A549 treated with Hydrocortisone at 1 μM for 4 hours (cell line): ENCODE data around the gene OR51I1. TPM values are rescaled to one million over a fixed set of nuclear protein-coding genes. Genes with fewer than 3 reads are reported as not detected.

Source experiments
- total RNA-seq: library from RNA; stranded (reverse); fragments of 200-300 nt; extraction: Qiagen RNA extraction; gene quantifications from 5 replicates; pipeline ENCODE4 v1.2.3, GENCODE V29; 2022

The OR51I1 gene
- not detected in 5 replicates for total RNA-seq

GRCh38 chr11:5441414-5441813 lies at the start of gene OR51I1:
Gene OR51I1, minus strand, starts transcription at chr11:5441514. Its CDS starts 0 bp downstream, at chr11:5441514.

GRCh38 chr11:5488385-5488784 lies 47.1 kb upstream of the OR51I1 start, which contains the start of gene OR52D1:
Gene OR52D1, plus strand, starts transcription at chr11:5488685. Its CDS starts 22 bp downstream, at chr11:5488707.

GRCh38 chr11:5449023-5449422 lies 7.7 kb upstream of the OR51I1 start, which contains the start of gene OR51I2:
Gene OR51I2, plus strand, starts transcription at chr11:5449323. Its CDS starts 4,166 bp downstream, at chr11:5453489.

GRCh38 chr11:5421811-5422210 lies 19.5 kb downstream of the OR51I1 start, which contains the start of gene OR51Q1:
Gene OR51Q1, plus strand, starts transcription at chr11:5422111. Its CDS starts 90 bp downstream, at chr11:5422201.

Other genes with a start within 250 kb of the OR51I1 start
- gene OR51V1, start 240.8 kb downstream of the OR51I1 start, total RNA-seq, result not detected in 5 replicates
- not detected in 5 replicates for gene HBB, start 214.4 kb downstream of the OR51I1 start, total RNA-seq
- gene HBD, start 207.0 kb downstream of the OR51I1 start, total RNA-seq, result not detected in 5 replicates
- gene HBG1, start 191.7 kb downstream of the OR51I1 start, total RNA-seq, result not detected in 5 replicates
- not detected in 5 replicates for gene HBG2, start 186.7 kb downstream of the OR51I1 start, total RNA-seq
- gene HBE1, start 171.6 kb downstream of the OR51I1 start, total RNA-seq, result 0.16 TPM in 1 of 5 replicates, not detected in the others
- gene OR51B4, start 139.6 kb downstream of the OR51I1 start, total RNA-seq, result not detected in 5 replicates
- gene OR51B2, start 117.2 kb downstream of the OR51I1 start, total RNA-seq, result not detected in 5 replicates
- not detected in 5 replicates for gene OR51B5, start 98.0 kb downstream of the OR51I1 start, total RNA-seq
- not detected in 5 replicates for gene OR51B6, start 90.0 kb downstream of the OR51I1 start, total RNA-seq
- not detected in 5 replicates for gene OR51M1, start 57.7 kb downstream of the OR51I1 start, total RNA-seq
- not detected in 5 replicates for gene OR51Q1, start 19.4 kb downstream of the OR51I1 start, total RNA-seq
- not detected in 5 replicates for gene OR51I2, start 7.8 kb upstream of the OR51I1 start, total RNA-seq
- not detected in 5 replicates for gene OR52D1, start 47.2 kb upstream of the OR51I1 start, total RNA-seq
- gene UBQLN3, start 68.4 kb upstream of the OR51I1 start, total RNA-seq, result not detected in 5 replicates
- not detected in 5 replicates for gene UBQLNL, start 75.2 kb upstream of the OR51I1 start, total RNA-seq
- gene OR52H1, start 107.0 kb upstream of the OR51I1 start, total RNA-seq, result not detected in 5 replicates
- gene OR52B6, start 139.4 kb upstream of the OR51I1 start, total RNA-seq, result not detected in 5 replicates
- 6.3 to 10.1 TPM (median 8.4 TPM) in 5 replicates for gene TRIM6, start 155.1 kb upstream of the OR51I1 start, total RNA-seq
- 2.6 to 4.0 TPM (median 3.2 TPM) in 5 replicates for gene TRIM34, start 183.5 kb upstream of the OR51I1 start, total RNA-seq
- gene TRIM5, start 243.6 kb upstream of the OR51I1 start, total RNA-seq, result 8.9 to 12.4 TPM (median 9.6 TPM) in 5 replicates
- 0.61 to 1.2 TPM (median 0.67 TPM) in 5 replicates for gene TRIM22, start 248.3 kb upstream of the OR51I1 start, total RNA-seq